Measurements from ENCODE around the gene RPL39L.

RPL39L gene

GRCh38 chr3:187086831-187087230 lies 52.5 kb downstream of the RPL39L start:
- FAIRE-seq, result no peak

- no peak for FAIRE-seq
Measured at GRCh38 chr3:187085933-187086332, 53.4 kb downstream of the RPL39L start.

- no peak for FAIRE-seq
Measured at GRCh38 chr3:187085021-187085666, 54.2 kb downstream of the RPL39L start.

GRCh38 chr3:187084580-187084979 lies 54.7 kb downstream of the RPL39L start:
- no peak for FAIRE-seq

- no peak for FAIRE-seq
Measured at GRCh38 chr3:187084126-187084525, 55.2 kb downstream of the RPL39L start.

GRCh38 chr3:187082758-187083375 lies 56.4 kb downstream of the RPL39L start:
- no peak for FAIRE-seq

GRCh38 chr3:187080799-187081450 lies 58.4 kb downstream of the RPL39L start:
- no peak for FAIRE-seq

GRCh38 chr3:187079090-187080022 lies 59.9 kb downstream of the RPL39L start:
- FAIRE-seq, result no peak

GRCh38 chr3:187077537-187077936 lies 61.8 kb downstream of the RPL39L start:
- no peak for FAIRE-seq

GRCh38 chr3:187077085-187077484 lies 62.2 kb downstream of the RPL39L start:
- no peak for FAIRE-seq

- no peak for FAIRE-seq
Measured at GRCh38 chr3:187076297-187076696, 63.0 kb downstream of the RPL39L start.

GRCh38 chr3:187074846-187075245 lies 64.5 kb downstream of the RPL39L start:
- no peak for FAIRE-seq

- no peak for FAIRE-seq
Measured at GRCh38 chr3:187073581-187074098, 65.7 kb downstream of the RPL39L start.

GRCh38 chr3:187072511-187072910 lies 66.8 kb downstream of the RPL39L start:
- no peak for FAIRE-seq

- no peak for FAIRE-seq
Measured at GRCh38 chr3:187072102-187072501, 67.2 kb downstream of the RPL39L start.

Data from TTC549 (cell line).